Mammary epithelial cell (primary cell): ENCODE results near the gene ZFP1.
"Not testable (repeated sequence)": the region's sequence is repeated elsewhere in the genome, so short reads cannot be mapped to it uniquely, and the experiment has no call there.

Experiments
- CTCF ChIP-seq, 2 donors: IDR thresholded peaks in 1 of 2; conservative IDR thresholded peaks in 1 of 2; 2 replicates each; pipeline ENCODE4 v1.5.1; 2011 to 2012; ENCODE audit warnings: inconsistent platforms in 2 of 2, low read length in 2 of 2, mild to moderate bottlenecking in 2 of 2, control low read depth in 1 of 2, low read depth in 1 of 2; ENCODE audit not compliant: insufficient read depth in 1 of 2; ENCODE audit errors: extremely low read depth in 1 of 2
- EZH2 ChIP-seq: IDR thresholded peaks from 2 replicates; pipeline ENCODE4 v1.6.1; 2012; ENCODE audit warnings: low read length, inconsistent platforms, borderline replicate concordance

- not testable (repeated sequence) for TF ChIP-seq CTCF (conservative IDR thresholded peaks at IDR 0.05 in 1 of 2, IDR thresholded peaks at IDR 0.05 in 1 of 2; ENCODE audit: extremely low read depth in 1 of 2, insufficient read depth in 1 of 2, low read depth in 1 of 2, low read length in 2 of 2); EZH2
Observed at GRCh38 chr16:75205961-75206748, 57.8 kb downstream of the ZFP1 start.
